Measurements from ENCODE around the gene NPFF. TPM values are rescaled to one million over a fixed set of nuclear protein-coding genes. Genes with fewer than 3 reads are reported as not detected.

The NPFF gene
- total and polyA plus RNA-seq, 8 donors = 0.65 to 1.1 (median 0.94) TPM; not detected in 3

GRCh38 chr12:53505555-53506449 is 1.5 kb downstream of the NPFF start:
- Histone ChIP-seq H3K27me3 (no peaks in the 10 kb centered on the region), H3K4me3 (no peak overlapping the region), H3K4me1 (peaks cover 20 to 36% of the 10 kb centered on the region in 2 donors), H3K36me3 (peaks cover 0 to 53% of the 10 kb centered on the region in 2 donors), H3K9me3 (no peaks in the 10 kb centered on the region), H3K27ac (peak overlapping the region in 1 of 2 donors; percentile 13)
- ATAC-seq (no peak), DNase-seq (no peak)
- intact Hi-C loops (cut with DNase I) = loop anchor here in 1 of 2 donors (10.0 kb wide), 1 partner anchor 181 kb away; the partner anchor contains the start of gene AAAS
- no peak for TF ChIP-seq CTCF (IDR thresholded peaks at IDR 0.05)

- Histone ChIP-seq H3K4me3 (no peak overlapping the region), H3K9me3 (no peaks in the 10 kb centered on the region), H3K4me1 (peaks cover 20 to 39% of the 10 kb centered on the region in 2 donors), H3K27ac (peak overlapping the region in 1 of 2 donors; percentile 13), H3K36me3 (peaks cover 0 to 46% of the 10 kb centered on the region in 2 donors), H3K27me3 (no peaks in the 10 kb centered on the region)
- no peak for TF ChIP-seq CTCF (IDR thresholded peaks at IDR 0.05)
- intact Hi-C loops (cut with DNase I) = loop anchor here in 1 of 2 donors (10.0 kb wide), 1 partner anchor 180 kb away; the partner anchor contains the start of gene AAAS
- DNase-seq = no peak
- no peak for ATAC-seq
These were observed 2.2 kb downstream of the NPFF start for GRCh38 chr12:53505086-53505485.

- DNase-seq = no peak
- Histone ChIP-seq H3K27me3 (no peaks in the 10 kb centered on the region), H3K36me3 (peaks cover 0 to 45% of the 10 kb centered on the region in 2 donors), H3K4me1 (peaks cover 20 to 45% of the 10 kb centered on the region in 2 donors), H3K4me3 (no peak overlapping the region), H3K9me3 (no peaks in the 10 kb centered on the region), H3K27ac (no peak overlapping the region)
- TF ChIP-seq CTCF (IDR thresholded peaks at IDR 0.05) = no peak
- intact Hi-C loops (cut with DNase I) = loop anchor here in 1 of 2 donors (10.0 kb wide), 1 partner anchor 179 kb away; the partner anchor contains the start of gene AAAS
- ATAC-seq = no peak
These were observed 3.0 kb downstream of the NPFF start for GRCh38 chr12:53504004-53504920.

GRCh38 chr12:53502983-53503728 is 4.1 kb downstream of the NPFF start:
- H3K27ac ChIP-seq = peak overlapping the region; percentile 24 to 98
- ATAC-seq (no peak), DNase-seq (no peak)
- H3K4me3 ChIP-seq = no peak overlapping the region
- peaks cover 0 to 42% of the 10 kb centered on the region in 2 donors for H3K36me3 ChIP-seq
- intact Hi-C loops (cut with DNase I) = loop anchor here in 1 of 2 donors (10.0 kb wide), 1 partner anchor 178 kb away; the partner anchor contains the start of gene AAAS
- H3K4me1 ChIP-seq = peaks cover 14 to 41% of the 10 kb centered on the region in 2 donors
- H3K27me3 ChIP-seq = no peaks in the 10 kb centered on the region
- no peaks in the 10 kb centered on the region for H3K9me3 ChIP-seq
- no peak for TF ChIP-seq CTCF (IDR thresholded peaks at IDR 0.05)
